ENCODE data around the gene PPIP5K1. TPM values are rescaled to one million over a fixed set of nuclear protein-coding genes. Genes with fewer than 3 reads are reported as not detected.

The PPIP5K1 gene
- total and polyA plus RNA-seq, 9 of the 15 experiments (the other 6 are each of a cell fraction or from before 2014, with no cell fraction given): 2.5 to 74.6 (median 35.1) TPM

GRCh38 chr15:43509660-43510199, 80.3 kb downstream of the PPIP5K1 start (continued):
- TF ChIP-seq BDP1 (IDR thresholded peaks at IDR 0.05; ENCODE audit: insufficient read depth, insufficient read length) (no peak), JUN (IDR thresholded peaks at IDR 0.05; ENCODE audit: borderline replicate concordance, low read depth, low read length) (no peak), JUN (CRISPR knock-in tag; IDR thresholded peaks at IDR 0.05; ENCODE audit: borderline replicate concordance) (no peak), CBX3 (IDR thresholded peaks at IDR 0.05; ENCODE audit: borderline replicate concordance in 1 of 2, low read length in 2 of 2) (no peak), RCOR1 (IDR thresholded peaks at IDR 0.05; ENCODE audit: borderline replicate concordance in 1 of 2, low read depth in 2 of 2, low read length in 2 of 2) (no peak; a peak in 1 of 4 replicates), ELF1 (tag; IDR thresholded peaks at IDR 0.05) (no peak), MXI1 (IDR thresholded peaks at IDR 0.05; ENCODE audit: low read depth, low read length) (no peak), NFIC (IDR thresholded peaks at IDR 0.05) (no peak), IFI16 (CRISPR knock-in tag; IDR thresholded peaks at IDR 0.05) (no peak), CBX8 (IDR thresholded peaks at IDR 0.05; ENCODE audit: borderline replicate concordance, extremely low read depth, low read depth, low read length, poor library complexity, severe bottlenecking) (no peak), ZNF589 (CRISPR knock-in tag; IDR thresholded peaks at IDR 0.05; ENCODE audit: low read depth) (0 out of 2 replicates have a peak, but pooled peaks have one; percentile 31), HNRNPL (IDR thresholded peaks at IDR 0.05; ENCODE audit: low read depth, low read length) (no peak), ZNF3 (CRISPR knock-in tag; IDR thresholded peaks at IDR 0.05) (no peak), RBM17 (IDR thresholded peaks at IDR 0.05; ENCODE audit: borderline replicate concordance, low read depth, low read length) (no peak), PRMT5 (CRISPR knock-in tag; IDR thresholded peaks at IDR 0.05) (no peak), CEBPG (CRISPR knock-in tag; IDR thresholded peaks at IDR 0.05) (no peak), CEBPG (tag; conservative IDR thresholded peaks at IDR 0.05 in 1 of 2, IDR thresholded peaks at IDR 0.05 in 1 of 2) (no peak), MTA2 (IDR thresholded peaks at IDR 0.05; ENCODE audit: low read depth) (peak; percentile 24; the same call in 1 of the 2 replicates), SETDB1 (IDR thresholded peaks at IDR 0.05; ENCODE audit: low read length) (no peak), NFATC3 (IDR thresholded peaks at IDR 0.05) (no peak)
- TF ChIP-seq, protein P1, sequence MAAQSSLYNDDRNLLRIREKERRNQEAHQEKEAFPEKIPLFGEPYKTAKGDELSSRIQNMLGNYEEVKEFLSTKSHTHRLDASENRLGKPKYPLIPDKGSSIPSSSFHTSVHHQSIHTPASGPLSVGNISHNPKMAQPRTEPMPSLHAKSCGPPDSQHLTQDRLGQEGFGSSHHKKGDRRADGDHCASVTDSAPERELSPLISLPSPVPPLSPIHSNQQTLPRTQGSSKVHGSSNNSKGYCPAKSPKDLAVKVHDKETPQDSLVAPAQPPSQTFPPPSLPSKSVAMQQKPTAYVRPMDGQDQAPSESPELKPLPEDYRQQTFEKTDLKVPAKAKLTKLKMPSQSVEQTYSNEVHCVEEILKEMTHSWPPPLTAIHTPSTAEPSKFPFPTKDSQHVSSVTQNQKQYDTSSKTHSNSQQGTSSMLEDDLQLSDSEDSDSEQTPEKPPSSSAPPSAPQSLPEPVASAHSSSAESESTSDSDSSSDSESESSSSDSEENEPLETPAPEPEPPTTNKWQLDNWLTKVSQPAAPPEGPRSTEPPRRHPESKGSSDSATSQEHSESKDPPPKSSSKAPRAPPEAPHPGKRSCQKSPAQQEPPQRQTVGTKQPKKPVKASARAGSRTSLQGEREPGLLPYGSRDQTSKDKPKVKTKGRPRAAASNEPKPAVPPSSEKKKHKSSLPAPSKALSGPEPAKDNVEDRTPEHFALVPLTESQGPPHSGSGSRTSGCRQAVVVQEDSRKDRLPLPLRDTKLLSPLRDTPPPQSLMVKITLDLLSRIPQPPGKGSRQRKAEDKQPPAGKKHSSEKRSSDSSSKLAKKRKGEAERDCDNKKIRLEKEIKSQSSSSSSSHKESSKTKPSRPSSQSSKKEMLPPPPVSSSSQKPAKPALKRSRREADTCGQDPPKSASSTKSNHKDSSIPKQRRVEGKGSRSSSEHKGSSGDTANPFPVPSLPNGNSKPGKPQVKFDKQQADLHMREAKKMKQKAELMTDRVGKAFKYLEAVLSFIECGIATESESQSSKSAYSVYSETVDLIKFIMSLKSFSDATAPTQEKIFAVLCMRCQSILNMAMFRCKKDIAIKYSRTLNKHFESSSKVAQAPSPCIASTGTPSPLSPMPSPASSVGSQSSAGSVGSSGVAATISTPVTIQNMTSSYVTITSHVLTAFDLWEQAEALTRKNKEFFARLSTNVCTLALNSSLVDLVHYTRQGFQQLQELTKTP (IDR thresholded peaks at IDR 0.05; ENCODE audit: low read depth in 1 of 2, partially characterized antibody in 2 of 2): peak in 1 of 2 experiments; percentile 23
- TF ChIP-seq, protein P2, sequence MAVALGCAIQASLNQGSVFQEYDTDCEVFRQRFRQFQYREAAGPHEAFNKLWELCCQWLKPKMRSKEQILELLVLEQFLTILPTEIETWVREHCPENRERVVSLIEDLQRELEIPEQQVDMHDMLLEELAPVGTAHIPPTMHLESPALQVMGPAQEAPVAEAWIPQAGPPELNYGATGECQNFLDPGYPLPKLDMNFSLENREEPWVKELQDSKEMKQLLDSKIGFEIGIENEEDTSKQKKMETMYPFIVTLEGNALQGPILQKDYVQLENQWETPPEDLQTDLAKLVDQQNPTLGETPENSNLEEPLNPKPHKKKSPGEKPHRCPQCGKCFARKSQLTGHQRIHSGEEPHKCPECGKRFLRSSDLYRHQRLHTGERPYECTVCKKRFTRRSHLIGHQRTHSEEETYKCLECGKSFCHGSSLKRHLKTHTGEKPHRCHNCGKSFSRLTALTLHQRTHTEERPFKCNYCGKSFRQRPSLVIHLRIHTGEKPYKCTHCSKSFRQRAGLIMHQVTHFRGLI (CRISPR knock-in tag; IDR thresholded peaks at IDR 0.05): no peak

All from K562 (cell line).